ENCODE data around the gene PPP1R9A.
"Not testable (repeated sequence)": the region's sequence is repeated elsewhere in the genome, so short reads cannot be mapped to it uniquely, and the experiment has no call there.

PPP1R9A gene

DNA sequence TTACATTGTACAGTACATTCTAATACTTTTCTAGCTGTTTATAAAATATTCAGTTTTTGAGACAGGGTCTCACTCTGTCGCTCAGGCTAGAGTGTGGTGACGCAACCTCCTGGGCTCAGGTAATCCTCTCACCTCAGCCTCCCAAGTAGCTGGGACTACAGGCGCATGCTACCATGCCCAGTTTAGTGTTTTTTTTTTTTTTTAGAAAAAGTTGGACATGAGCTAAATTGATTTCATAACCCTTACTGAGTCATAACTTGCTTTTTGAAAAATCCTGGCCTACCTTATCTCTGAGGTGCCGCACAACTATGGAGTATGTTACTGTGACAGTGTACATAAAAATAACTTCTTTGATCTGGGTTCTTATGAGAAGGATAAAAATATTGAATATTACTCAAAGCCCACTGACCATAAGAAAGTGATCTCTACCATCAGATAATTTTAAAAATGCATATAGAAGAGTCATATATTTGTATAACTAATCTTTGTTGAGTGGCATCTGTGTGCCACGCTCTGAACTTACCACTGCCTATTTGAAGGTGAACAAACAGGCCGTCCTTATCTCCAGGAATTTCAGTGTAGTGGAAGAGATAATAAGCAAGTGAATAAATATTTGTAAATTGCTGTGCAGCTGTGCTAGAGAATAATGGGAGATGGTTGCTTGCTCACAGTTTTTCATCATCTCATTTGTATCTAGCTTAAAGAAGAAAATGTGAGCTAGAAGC, 73.2 kb downstream of the PPP1R9A start:
- DNase-seq = no peak

DNA sequence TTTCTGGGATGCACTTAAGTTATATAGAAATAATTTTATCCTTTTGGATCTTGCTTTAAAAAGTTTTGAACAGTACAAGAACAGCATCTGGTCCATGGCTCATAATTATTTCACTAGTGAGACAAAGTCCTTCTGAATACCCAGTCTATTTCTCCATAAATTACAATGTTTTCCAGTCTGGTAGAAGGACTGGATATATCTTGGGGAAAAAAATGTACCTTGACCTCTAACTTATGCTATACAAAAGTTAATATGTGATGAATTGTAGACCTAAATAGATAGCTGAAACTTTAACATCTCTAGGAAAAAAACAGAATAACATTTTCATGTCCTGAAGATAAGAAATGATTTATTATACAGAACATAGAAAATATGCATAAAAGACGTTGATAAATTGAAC, 88.5 kb downstream of the PPP1R9A start:
- no peak for DNase-seq

- no peak for DNase-seq
These were observed 89.0 kb downstream of the PPP1R9A start for GRCh38 chr7:94996369-94996768.

DNA sequence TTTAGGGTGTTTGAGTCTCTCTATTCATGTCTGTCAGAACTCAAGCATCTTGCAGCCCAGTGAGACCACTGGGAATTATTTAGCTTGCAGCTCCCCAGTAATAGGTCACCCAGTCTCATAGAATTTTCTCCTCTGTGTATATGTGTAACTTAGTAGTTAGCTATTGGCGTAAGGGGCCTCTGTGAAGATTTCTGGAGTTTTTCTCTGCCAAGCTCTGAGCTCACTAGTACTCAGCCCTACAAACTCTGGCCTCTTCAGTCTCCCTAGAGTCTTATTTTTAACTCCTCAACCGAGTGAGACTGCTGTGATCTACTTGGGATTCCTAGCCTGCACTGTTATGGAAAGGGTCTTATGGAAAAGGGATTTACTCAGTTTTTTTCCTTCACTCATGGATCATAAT, 90.2 kb downstream of the PPP1R9A start:
- no peak for DNase-seq

DNA sequence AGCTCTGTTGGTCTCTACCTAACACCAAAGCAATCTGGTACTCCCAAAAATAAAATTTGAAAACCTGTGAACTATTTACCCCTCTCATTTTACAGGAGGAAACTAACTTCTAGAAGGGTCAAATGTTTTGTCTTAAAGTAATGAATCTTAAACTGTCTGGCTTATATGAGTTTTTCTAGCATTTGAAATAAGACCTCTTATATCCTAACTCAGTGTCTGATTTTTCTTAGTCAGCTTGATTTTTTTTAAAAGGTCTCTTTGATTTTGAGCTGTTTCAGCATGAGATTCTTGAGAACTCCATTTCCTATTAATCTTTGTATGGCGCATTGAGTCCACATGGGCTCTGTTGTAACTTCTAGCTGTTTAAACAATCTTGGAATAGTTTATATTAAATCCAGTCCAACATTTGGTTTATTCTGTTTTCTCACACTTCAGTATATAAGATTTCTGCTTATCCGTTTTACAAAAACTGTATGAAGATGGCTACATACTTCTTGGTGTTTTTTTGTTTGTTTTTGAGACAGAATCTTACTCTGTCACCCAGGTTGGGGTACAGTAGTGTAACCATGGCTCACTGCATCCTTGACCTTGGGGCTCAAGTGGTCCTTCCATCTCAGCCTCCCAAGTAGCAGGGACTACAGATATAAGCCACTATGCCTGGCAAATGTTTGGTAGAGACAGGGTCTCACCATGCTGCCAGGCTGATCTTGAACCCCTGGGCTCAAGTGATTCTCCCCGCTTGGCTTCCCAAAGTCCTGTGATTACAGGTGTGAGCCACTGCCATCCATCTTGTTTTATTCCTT, 91.1 kb downstream of the PPP1R9A start:
- no peak for DNase-seq

DNA sequence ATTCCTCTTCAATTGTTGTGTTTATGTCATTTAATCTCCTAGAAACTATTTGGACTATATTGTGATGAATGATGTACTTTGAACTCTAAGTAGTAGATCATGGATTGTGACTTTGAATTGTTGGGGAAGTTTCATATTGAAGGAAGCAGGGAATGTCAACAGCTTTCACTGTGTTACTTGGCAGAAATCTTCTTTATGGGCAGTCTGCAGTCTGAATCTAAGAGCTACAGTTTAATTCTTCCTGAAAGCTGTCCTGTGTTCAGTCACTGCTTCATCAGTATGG, 91.6 kb downstream of the PPP1R9A start:
- no peak for DNase-seq

GRCh38 chr7:94999601-95000000, 92.2 kb downstream of the PPP1R9A start:
- not testable (repeated sequence) for DNase-seq

DNA sequence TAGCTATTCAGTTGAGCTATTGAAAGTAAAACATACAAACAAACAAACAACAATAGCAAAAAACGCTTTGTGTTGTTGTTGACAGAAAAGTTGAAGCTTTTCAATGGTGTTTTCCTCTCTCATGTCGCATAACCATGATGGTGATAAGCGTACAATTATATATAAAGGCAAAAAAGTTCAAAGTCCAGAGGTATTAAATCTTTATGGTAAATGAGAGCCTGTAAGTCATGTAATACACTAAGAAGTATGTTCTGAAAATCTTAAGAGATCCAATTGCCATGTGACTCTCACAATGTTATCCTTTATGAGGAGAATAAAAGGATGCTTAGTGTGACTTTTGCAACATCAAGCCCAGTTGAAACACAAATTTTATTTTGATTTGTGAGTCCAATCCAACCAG, 93.9 kb downstream of the PPP1R9A start:
- DNase-seq = no peak

DNA sequence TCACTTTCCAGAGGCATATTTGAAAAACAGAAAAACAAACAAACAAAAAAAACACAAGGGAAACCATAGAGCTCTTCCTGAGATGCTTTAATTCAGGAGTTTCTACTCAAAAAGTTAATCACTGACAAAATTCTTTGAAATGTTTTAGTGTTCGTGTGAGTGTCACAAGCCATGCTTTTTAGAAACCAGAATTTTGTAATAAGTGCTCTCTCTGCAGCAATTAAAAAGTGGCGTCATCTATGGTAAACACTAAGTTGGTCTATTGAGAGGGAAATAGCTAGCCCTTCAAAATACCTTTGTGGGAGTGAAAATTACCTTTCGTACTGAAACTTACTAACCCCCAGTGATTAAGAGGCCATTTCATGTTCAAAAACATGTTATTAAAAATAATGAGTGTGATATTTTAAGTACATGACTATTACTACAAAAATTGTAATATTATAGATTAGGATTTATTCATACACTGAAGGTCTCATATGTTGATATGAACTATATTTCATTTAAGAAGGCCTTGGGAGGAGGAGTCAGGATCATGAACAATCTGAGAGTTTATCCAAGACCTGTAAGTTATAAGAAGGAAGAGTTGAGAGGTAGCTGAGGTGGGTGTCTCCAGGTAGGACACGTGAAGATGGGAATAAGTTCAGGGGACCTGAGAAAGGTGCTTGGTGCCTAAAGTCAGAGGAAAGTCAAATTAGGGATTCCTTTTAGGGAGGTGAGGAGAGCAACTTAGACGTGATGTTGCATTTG, 94.6 kb downstream of the PPP1R9A start:
- no peak for DNase-seq

DNA sequence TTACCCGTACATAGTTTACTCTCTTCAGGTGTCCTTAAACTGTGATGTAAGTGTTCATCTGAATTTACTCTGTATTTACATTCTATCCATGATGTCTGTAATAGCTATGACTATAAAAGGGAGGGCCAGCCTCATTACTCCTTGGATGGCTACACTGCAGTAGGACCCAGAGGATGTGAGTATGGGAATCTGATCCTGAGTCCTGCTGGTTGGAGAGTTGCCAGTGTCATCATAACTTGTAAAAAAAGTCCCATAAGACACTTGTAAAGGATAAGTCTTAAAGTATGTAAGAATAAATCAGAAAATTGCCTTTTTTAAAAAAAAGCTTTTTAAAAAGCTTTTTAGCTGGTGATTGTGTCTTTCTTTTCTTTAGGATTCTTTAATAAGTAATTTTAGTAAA, 95.4 kb downstream of the PPP1R9A start:
- no peak for DNase-seq

DNA sequence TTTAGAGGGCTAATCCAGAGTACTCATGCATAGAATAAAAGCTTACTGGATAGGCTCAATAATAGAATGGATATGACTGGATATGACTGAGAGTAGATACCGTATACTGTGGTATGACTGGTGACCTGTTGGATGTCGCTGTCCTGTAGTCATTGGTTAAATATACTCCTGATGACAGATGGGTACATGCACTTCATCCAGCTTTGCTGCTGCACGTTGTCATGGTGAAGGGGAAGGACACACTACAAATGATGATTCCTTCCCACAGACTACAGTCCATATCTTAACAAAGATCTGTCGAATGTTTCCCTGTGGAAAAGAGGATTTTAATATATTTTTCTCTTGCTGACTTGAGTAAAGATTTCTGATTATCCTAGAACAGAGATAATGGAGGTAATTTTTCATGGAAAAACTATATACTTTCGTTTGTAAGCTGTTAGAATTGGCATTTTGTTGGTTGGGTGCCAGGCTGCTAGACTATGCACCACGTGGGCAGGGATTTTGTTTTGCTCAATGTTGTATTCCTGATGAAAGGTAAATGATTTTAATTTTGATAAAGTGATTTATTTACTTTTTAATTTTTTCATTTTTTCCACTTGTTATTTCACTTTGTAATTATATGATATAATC, 97.3 kb downstream of the PPP1R9A start:
- DNase-seq = no peak

DNA sequence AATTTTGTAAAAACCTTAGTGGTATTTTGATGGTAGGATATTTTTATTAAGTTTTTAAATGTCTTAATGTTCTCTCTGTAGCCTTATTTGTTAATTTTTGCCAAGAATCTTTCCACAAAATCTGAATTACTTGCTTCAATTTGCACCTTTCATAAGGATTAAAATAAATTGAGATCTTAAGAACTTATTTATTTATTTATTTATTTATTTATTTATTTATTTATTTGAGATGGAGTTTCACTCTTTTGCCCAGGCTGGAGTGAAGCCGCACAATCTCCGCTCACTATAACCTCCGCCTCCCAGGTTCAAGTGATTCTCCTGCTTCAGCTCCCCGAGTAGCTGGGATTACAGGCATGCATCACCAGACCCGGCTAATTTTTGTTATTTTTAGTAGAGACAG, 98.6 kb downstream of the PPP1R9A start:
- no peak for DNase-seq

DNA sequence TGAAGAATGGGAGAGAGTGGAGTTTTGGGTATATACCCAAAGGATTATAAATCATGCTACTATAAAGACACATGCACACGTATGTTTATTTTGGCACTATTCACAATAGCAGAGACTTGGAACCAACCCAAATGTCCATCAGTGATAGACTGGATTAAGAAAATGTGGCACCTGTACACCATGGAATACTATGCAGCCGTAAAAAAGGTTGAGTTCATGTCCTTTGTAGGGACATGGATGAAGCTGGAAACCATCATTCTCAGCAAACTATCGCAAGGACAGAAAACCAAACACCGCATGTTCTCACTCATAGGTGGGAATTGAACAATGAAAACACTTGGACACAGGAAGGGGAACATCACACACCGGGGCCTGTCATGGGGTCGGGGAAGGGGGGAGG, 101.4 kb downstream of the PPP1R9A start:
- not testable (repeated sequence) for DNase-seq

DNA sequence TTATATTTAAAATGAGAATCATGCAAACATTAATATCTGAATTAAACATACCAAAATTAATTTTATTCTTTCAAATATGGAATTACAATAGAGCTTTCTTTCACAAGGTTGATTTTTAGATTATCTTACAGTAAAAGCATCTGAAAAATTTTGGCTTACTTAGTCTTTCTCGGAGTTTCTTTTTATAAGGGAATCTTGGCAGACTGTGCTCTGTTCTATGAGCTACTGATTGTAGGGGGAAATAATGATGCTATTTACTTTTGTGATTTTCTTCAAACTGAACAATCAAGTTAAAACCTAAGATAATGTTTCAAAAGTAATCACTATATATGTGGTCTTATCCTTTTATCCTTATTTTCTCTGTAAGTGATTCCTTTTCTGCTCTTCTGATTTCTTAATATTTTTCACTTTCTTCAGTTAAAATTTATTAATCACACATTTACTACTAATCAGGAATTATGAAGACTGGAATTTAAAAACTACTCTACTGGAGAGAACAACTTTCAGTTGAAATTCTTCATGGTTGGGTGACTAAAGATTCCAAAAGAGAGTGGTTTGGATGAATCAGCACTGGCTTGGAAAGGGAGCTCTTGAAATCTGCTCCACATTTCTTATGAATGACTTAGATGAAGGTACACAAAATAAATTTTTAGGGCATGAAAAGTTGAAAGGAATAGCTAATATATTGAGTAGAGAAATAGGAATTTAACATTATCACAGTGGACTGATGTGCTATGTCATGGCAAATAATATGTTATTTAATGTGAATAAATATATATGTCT, 103.9 kb downstream of the PPP1R9A start:
- no peak for DNase-seq

GRCh38 chr7:95011995-95012394, 104.6 kb downstream of the PPP1R9A start:
- no peak for DNase-seq

DNA sequence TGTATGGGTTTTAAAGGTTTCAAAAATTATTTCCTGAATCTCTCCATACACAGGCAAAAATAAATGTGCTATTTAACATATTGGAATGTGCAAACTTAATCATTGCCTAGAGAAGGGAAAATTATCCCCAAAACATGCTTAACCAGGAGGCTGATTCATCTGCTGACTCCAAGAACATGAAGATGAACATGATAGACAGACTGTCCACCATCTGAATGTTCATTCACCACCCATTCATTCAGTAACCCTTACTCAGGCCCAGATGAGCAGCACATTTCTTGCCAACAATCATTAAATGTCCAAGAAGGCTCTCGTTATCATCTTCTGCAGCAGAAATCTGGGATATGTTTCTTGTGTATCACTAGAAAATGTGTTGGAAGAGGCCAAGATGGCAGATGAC, 110.6 kb downstream of the PPP1R9A start:
- DNase-seq = no peak

DNA sequence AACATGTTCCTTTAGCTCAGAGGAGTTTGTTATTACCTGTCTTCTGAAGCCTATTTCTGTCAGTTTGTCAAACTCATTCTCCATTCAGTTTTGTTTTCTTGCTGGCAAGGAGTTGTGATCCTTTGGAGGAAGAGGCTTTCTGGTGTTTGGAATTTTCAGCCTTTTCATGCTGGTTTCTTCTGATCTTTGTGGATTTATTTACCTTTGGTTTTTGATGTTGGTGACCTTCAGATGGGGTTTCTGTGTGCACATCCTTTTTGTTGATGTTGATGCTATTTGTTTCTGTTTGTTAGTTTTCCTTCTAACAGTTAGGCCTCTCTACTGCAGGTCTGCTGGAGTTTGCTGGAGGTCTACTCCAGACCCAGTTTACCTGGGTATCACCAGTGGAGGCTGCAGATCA, 118.6 kb downstream of the PPP1R9A start:
- DNase-seq = no peak

DNA sequence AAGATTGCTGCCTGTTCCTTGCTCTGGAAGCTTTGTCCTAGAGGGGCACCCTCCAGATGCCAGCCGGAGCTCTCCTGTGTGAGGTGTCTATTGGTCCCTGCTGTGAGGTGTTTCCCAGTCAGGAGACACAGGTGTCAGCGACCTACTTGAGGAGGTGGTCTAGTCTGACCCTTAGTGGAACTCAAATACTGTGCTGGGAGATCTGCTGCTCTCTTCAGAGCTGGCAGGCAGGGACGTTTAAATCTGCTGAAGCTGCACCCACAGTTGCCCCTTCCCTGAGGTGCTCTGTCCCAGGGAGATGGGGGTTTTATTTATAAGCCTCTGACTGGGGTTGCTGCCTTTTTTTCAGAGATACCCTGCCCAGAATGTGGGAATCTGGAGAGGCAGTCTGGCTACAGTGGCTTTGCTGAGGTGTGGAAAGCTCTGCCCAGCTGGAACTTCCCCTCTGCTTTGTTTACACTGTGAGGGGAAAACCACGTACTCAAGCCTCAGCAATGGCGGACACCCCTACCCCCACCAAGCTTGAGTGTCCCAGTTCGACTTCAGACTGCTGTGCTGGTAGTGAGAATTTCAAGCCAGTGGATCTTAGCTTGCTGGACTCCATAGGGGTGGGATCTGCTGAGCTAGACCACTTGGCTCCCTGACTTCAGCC, 119.2 kb downstream of the PPP1R9A start:
- DNase-seq = no peak

GRCh38 chr7:95027234-95027872, 120.0 kb downstream of the PPP1R9A start:
- no peak for DNase-seq

GRCh38 chr7:95028683-95029082, 121.3 kb downstream of the PPP1R9A start:
- no peak for DNase-seq

DNA sequence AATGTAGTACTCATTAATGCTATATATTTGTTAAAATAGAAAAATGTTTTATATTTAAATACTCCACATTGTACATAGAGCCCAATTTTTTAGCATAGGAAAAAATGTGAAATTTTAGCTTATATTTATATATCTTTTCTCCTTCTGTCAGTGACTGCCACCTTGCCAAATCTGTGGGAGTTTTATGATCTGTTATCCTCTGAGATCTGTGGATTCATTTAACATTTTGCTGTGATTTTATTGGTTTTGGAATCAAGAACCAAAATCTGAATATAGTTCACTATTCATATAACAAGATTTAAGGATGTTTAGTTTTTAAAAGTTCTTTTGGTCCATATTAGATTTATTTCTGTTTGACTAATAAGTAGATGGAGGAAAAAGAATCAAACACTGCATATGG, 127.9 kb downstream of the PPP1R9A start:
- DNase-seq = no peak

DNA sequence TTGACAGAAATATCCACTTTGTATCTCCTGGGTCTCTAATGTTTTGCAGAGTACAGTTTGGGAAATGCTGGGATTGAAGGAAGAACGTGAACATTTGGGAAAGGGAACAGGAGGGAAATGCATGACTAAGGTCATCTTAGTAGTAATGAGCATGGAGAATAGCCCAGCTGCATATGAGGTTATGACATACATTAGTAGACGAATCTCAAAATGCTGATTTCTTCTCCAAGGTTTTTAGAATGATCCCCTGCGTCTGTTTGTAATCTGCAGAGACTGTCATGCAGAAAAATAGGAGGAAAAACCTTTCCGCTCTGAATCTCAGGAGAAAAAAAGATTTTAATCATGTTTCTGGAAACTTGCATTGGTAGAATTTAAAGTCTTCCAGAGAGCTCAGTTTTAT, 133.6 kb downstream of the PPP1R9A start:
- DNase-seq = no peak
